Liver (tissue), 3 donors: ENCODE data around the gene RAB6B.

Source experiments
- ATF3 ChIP-seq: IDR thresholded peaks from 2 replicates; pipeline ENCODE4 v1.6.1; 2016; ENCODE audit warnings: antibody characterized with exemption
- CTCF ChIP-seq: fragments of 150-350 bp; IDR thresholded peaks from 2 replicates; pipeline ENCODE4 v1.5.1; 2017; ENCODE audit warnings: improper control_type of control experiment, low read depth, low read length; ENCODE audit not compliant: missing input control
- EGR1 ChIP-seq, 2 donors: IDR thresholded peaks; 2 replicates each; pipeline ENCODE4 v1.6.1; 2016 to 2018; ENCODE audit warnings: antibody characterized with exemption in 2 of 2, low read depth in 2 of 2
- GABPA ChIP-seq, 2 donors: IDR thresholded peaks in 1 of 2; conservative IDR thresholded peaks in 1 of 2; 2 replicates each; pipeline ENCODE4 v1.6.1; 2016; ENCODE audit warnings: antibody characterized with exemption in 2 of 2, mild to moderate bottlenecking in 1 of 2, moderate library complexity in 1 of 2
- HNF4G ChIP-seq: IDR thresholded peaks from 2 replicates; pipeline ENCODE4 v1.6.1; 2016; ENCODE audit warnings: antibody characterized with exemption
- MAX ChIP-seq: IDR thresholded peaks from 2 replicates; pipeline ENCODE4 v1.6.1; 2016; ENCODE audit warnings: antibody characterized with exemption
- NR2F2 ChIP-seq: IDR thresholded peaks from 2 replicates; pipeline ENCODE4 v1.6.1; 2016; ENCODE audit warnings: antibody characterized with exemption
- RAD21 ChIP-seq, 2 donors: IDR thresholded peaks; 2 replicates each; pipeline ENCODE4 v1.6.1; 2016; ENCODE audit warnings: antibody characterized with exemption in 2 of 2, mild to moderate bottlenecking in 2 of 2
- REST ChIP-seq: IDR thresholded peaks from 2 replicates; pipeline ENCODE4 v1.6.1; 2016; ENCODE audit warnings: antibody characterized with exemption, mild to moderate bottlenecking
- RXRA ChIP-seq, 2 donors: IDR thresholded peaks; 2 replicates each; pipeline ENCODE4 v1.6.1; 2017 to 2018; ENCODE audit warnings: antibody characterized with exemption in 2 of 2, mild to moderate bottlenecking in 1 of 2
- TAF1 ChIP-seq: conservative IDR thresholded peaks from 2 replicates; pipeline ENCODE4 v1.6.1; 2016; ENCODE audit warnings: antibody characterized with exemption, mild to moderate bottlenecking
- YY1 ChIP-seq: IDR thresholded peaks from 2 replicates; pipeline ENCODE4 v1.6.1; 2016; ENCODE audit warnings: antibody characterized with exemption, mild to moderate bottlenecking
- ZBTB33 ChIP-seq: IDR thresholded peaks from 2 replicates; pipeline ENCODE4 v1.6.1; 2016; ENCODE audit warnings: antibody characterized with exemption
- donor health status: healthy.
- donor health status: healthy.

GRCh38 chr3:133860519-133860918, 35.2 kb downstream of the RAB6B start:
- TF ChIP-seq CTCF (no peak), YY1 (no peak), REST (no peak), TAF1 (no peak), RXRA (IDR thresholded peaks at IDR 0.05) (no peak), GABPA (IDR thresholded peaks at IDR 0.05 in 1 of 2, conservative IDR thresholded peaks at IDR 0.05 in 1 of 2) (no peak), MAX (no peak), EGR1 (IDR thresholded peaks at IDR 0.05; ENCODE audit: low read depth in 2 of 2) (no peak), ZBTB33 (no peak), RAD21 (IDR thresholded peaks at IDR 0.05) (no peak), ATF3 (no peak), NR2F2 (no peak), HNF4G (no peak)
